ENCODE data around the gene PLCL2. TPM values are rescaled to one million over a fixed set of nuclear protein-coding genes. Genes with fewer than 3 reads are reported as not detected.

Gene PLCL2
- polyA plus RNA-seq, 4 donors, result 13.6 to 18.8 (median 17.0) TPM

GRCh38 chr3:17065315-17065714 is 180.6 kb downstream of the PLCL2 start:
- no peak for DNase-seq (ENCODE audit: low read depth in 4 of 4, low spot score in 3 of 4)

DNA sequence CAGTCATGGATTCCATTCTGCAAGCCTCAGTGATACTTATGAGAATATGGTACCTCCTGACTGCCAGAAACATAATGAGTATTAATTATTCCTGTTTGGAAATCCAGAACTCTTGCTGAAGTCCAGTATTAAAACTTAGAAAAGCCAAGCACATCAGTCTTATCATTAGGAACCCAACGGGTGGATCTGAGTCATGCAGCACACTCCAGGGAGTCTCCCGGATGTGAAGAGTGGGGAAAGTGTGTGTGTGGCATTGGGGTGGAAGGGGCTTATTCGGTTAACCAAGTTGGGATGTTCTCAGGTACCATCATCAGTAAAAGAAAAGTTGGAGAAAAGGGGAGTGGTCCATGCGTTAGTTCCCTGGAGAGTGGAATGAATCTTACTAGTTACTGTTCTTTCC is 181.1 kb downstream of the PLCL2 start:
- no peak for DNase-seq (ENCODE audit: low read depth in 4 of 4, low spot score in 3 of 4)

GRCh38 chr3:17069754-17070153 is 185.0 kb downstream of the PLCL2 start:
- no peak for DNase-seq (ENCODE audit: low read depth in 4 of 4, low spot score in 3 of 4)

DNA sequence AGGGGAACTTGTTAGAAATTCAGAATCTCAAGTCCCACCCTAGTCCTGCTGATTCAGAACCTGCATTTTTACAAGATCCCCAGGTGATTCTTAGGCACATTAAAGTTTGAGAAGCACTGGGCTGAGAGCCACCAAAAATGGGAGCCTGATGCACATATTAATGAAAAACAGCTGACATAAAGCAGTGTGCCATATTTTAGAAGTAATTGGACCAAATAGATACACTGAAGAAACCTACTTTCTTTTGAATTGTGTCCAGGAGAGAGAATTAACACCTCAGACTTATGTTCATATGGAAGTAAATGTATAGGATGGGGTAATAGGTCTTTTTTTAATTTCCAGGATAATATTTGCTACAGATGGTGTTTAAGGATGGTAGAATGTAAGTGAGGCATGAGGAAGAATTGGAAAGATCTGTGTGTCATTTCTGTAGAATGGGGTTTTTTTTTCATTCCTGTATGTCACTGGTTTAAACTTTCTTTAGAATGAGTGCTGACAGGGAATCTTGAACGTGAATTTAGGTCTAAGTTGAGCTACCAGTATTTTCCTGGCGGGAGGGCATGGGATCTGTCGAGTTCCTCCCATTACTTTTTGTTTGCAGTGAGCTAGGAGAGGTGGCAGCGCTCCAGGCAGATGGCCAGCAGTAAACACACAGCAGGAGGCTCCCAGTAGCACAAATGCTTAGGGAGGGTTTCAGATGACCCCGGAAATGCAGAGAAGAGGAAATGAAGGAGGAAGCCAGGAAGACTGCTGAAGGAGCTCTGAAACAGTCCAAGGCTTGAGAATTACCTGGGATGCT is 185.6 kb downstream of the PLCL2 start:
- DNase-seq (ENCODE audit: low read depth in 4 of 4, low spot score in 3 of 4), result no peak

- DNase-seq (ENCODE audit: low read depth in 4 of 4, low spot score in 3 of 4), result no peak
Measured at GRCh38 chr3:17074559-17074958, 189.8 kb downstream of the PLCL2 start.

- DNase-seq (ENCODE audit: low read depth in 4 of 4, low spot score in 3 of 4), result no peak
Measured at GRCh38 chr3:17075358-17075757, 190.6 kb downstream of the PLCL2 start.

DNA sequence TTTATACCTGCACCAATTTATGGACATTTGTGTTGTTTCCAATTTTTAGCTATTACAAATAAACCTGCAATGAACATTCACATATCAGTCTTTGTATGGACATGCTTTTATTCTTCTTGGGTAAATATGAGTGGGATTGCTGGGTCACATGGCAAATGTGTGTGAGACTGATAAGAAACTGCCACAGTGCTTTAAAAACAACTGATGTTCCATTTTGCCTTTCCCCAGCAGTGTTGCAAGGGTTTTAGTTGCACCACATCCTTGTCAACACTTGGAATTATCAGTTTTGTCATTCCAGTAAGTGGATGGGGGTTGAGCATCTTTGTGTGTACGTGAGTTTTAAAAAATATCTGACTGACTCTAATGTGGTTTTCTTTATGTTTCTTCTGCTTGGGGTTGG is 191.2 kb downstream of the PLCL2 start:
- DNase-seq (ENCODE audit: low read depth in 4 of 4, low spot score in 3 of 4), result no peak

DNA sequence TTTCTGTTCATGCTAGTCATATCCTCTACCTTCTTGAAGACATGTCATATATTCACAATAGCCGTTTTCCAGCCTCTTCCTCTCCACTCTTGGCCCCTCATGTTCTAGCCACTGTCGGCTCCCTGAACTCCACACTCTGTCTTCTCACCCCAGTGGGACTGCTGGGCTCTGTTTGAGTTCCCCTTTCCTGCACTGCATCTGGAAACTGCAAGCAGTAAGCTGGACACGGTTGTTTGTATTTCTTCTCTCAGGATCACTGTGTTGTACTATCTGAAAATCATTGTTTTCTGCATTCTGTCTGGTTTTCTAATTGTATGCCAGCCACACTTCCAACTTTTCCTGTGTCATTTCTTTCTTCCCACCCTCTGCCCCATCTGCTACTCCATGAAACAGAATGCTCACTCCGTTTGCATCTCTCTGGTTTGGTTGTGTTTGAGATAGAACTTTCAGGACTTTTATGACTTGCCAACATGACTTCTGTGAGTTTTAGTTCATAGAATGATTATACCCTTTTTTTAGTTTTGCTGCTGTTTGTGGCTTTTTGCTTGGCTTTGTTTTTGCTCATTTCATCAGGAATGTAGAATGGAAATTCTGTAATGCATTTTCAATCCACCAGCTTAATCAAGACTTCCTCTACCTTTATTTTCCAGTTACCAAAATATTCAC is 192.3 kb downstream of the PLCL2 start:
- DNase-seq (ENCODE audit: low read depth in 4 of 4, low spot score in 3 of 4), result no peak

DNA sequence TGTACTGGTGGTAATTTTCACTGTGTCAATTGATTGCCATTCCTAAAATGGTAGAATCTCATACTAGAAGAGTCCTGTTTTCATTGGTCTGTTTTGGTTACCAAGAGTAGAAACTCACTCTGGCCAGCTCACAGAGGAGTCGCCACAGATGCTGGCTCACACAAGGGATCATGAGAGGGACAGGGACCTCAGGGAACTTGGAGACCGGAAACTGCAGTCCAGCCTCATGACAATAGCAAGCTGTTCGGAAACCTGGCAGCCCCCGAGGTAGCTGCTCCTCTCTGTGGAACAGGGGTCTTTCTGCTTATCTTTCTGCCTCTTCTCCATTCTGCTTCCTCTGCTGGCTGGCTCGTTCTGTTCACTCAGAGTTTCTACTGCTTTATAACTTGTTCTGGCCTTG is 192.9 kb downstream of the PLCL2 start:
- peak in 2 of 4 donors; percentile 5 to 19 for DNase-seq (ENCODE audit: low read depth in 4 of 4, low spot score in 3 of 4)

- DNase-seq (ENCODE audit: low read depth in 4 of 4, low spot score in 3 of 4), result no peak
Measured at GRCh38 chr3:17078926-17079465, 194.2 kb downstream of the PLCL2 start.

- DNase-seq (ENCODE audit: low read depth in 4 of 4, low spot score in 3 of 4), result no peak
Measured at GRCh38 chr3:17079933-17080332, 195.2 kb downstream of the PLCL2 start.

DNA sequence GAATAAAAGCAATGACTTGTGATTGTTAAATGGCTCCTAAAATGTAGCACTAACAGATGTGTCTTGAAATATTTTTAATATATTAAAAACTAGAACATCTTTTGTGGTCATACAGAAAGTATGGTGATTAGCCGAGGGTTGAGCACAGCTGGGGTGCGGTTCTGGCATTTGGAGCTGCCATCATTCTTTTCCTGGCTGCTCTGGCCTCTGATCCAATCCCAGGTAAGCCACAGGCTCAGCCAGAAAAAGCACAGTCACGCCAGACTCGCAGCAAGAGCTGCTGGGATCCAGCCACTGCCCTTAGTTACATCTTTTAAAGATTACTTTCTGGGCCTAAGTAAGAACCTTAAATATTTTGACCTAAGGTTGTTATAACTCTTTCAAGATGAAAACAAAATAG is 196.8 kb downstream of the PLCL2 start:
- no peak for DNase-seq (ENCODE audit: low read depth in 4 of 4, low spot score in 3 of 4)

- DNase-seq (ENCODE audit: low read depth in 4 of 4, low spot score in 3 of 4), result no peak
Measured at GRCh38 chr3:17087509-17087908, 202.8 kb downstream of the PLCL2 start.

DNA sequence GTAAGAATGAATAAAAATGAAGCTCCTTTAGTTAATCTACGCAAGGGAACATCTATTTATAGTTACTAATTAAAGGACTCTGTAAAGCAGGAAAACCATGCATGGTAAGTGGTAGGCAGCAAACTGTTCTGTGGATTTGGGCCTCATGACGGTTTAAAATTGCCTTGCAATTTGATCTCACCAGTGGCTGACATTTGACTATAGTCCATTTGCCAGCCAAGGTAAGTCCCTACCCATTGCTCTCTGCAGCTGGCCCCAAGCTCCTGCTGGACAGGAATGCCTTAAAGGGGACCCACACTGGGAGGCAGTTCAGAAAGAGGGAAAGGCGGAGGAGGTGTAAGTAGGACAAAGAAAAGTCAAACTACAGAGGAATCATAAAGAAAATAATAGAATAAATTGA is 203.3 kb downstream of the PLCL2 start:
- DNase-seq (ENCODE audit: low read depth in 4 of 4, low spot score in 3 of 4), result no peak

- DNase-seq (ENCODE audit: low read depth in 4 of 4, low spot score in 3 of 4), result no peak
Measured at GRCh38 chr3:17088602-17089313, 204.0 kb downstream of the PLCL2 start.

DNA sequence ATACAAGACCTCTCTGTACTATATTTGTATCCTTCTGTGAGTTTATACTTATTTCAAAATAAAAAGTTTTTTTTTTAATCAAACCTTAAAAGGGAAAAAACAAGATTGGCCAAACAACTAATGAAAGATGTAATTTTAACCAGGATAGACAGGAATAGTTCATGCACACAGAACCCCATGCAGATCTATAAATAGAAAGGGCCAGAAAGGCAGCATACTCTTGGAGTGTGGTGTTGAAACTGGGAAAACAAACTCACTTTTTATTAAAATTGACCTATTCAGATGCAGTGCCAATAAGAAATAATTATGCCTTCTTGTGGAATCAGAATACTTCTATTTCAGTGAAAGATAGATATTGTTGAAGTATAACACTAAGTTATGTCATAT is 204.6 kb downstream of the PLCL2 start:
- DNase-seq (ENCODE audit: low read depth in 4 of 4, low spot score in 3 of 4), result no peak

GRCh38 chr3:17090280-17090983 is 205.7 kb downstream of the PLCL2 start:
- DNase-seq (ENCODE audit: low read depth in 4 of 4, low spot score in 3 of 4), result no peak

DNA sequence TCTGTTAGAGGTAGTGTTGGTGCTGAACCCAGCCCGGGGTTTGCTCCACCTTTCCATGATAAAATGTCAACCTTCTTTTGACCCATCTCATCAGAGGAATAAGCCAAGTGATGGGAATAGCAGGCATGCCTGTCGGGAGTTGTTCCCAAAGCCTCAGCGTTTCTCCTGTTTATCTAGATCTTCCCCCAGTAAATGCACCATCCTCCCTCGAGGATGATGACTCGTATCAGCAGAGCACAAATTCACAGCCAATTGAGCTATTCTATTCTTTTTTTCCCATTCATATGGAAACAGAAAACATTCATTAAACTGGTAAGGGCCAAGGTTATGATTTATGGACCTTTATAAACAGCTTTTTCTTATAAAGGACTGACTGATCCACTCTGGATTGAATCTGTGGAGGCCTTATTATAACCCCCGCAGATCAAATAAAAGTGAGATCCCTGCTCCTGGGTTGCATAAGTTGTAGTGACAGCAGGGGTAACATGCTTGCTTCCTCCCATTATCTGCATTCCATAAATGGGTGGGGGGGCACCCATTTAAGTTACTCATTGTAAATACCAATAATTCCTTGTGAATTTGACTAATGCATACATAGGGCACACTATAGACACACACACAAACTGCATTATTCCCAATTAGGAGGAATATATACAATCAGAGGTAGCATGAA is 207.3 kb downstream of the PLCL2 start:
- DNase-seq (ENCODE audit: low read depth in 4 of 4, low spot score in 3 of 4), result no peak

DNA sequence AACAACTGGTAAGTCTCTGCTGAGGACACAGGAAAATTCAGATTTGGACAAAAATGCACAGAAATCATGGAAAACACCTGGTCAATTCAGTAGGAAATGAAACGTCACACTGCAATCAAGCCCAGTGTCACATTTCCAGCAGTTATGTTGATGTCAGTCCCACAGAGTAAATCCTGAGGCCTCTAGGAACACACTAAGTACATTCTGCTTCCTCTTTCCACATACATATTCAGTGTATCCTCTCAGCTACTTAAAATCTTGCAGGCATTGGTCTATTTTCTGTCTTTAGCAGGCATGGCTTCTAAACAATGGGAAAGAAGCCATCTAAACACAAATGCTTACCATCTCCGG is 207.8 kb downstream of the PLCL2 start:
- DNase-seq (ENCODE audit: low read depth in 4 of 4, low spot score in 3 of 4), result no peak

GRCh38 chr3:17094551-17094950 is 209.8 kb downstream of the PLCL2 start:
- no peak for DNase-seq (ENCODE audit: low read depth in 4 of 4, low spot score in 3 of 4)
